Liver (tissue), 9 donors: ENCODE results near the gene INPP5J. TPM values are rescaled to one million over a fixed set of nuclear protein-coding genes. Genes with fewer than 3 reads are reported as not detected.

Source experiments
- DNase-seq: peaks from one replicate; pipeline ENCODE4 v3.0.0-alpha.2; 2017; ENCODE audit warnings: low spot score
- H3K27ac ChIP-seq, 2 donors: one replicate each; pipeline ENCODE4 v1.7.0; 2013; ENCODE audit warnings: inconsistent platforms in 2 of 2, low read length in 2 of 2, control low read depth in 1 of 2, low read depth in 1 of 2, mild to moderate bottlenecking in 1 of 2
- H3K27me3 ChIP-seq, 4 donors: one replicate each; pipeline versions ENCODE4 v1.6.1 to v1.7.0; 2013; ENCODE audit warnings: low read length in 3 of 4, inconsistent platforms in 1 of 4, mild to moderate bottlenecking in 1 of 4, moderate library complexity in 1 of 4; ENCODE audit not compliant: control insufficient read depth in 4 of 4, insufficient read depth in 4 of 4
- H3K36me3 ChIP-seq, 4 donors: one replicate each; pipeline versions ENCODE4 v1.6.1 to v1.7.0; 2013; ENCODE audit warnings: low read length in 3 of 4, mild to moderate bottlenecking in 3 of 4, low read depth in 1 of 4, moderate library complexity in 1 of 4; ENCODE audit not compliant: control insufficient read depth in 4 of 4, insufficient read depth in 3 of 4
- H3K4me1 ChIP-seq, 4 donors: one replicate each; pipeline versions ENCODE4 v1.6.1 to v1.7.0; 2013; ENCODE audit warnings: low read length in 3 of 4, mild to moderate bottlenecking in 3 of 4, moderate library complexity in 1 of 4; ENCODE audit not compliant: control insufficient read depth in 4 of 4, insufficient read depth in 4 of 4
- H3K4me3 ChIP-seq, 3 donors: one replicate each; pipeline versions ENCODE4 v1.6.1 to v1.7.0; 2013; ENCODE audit warnings: low read length in 3 of 3, control low read depth in 1 of 3, low read depth in 1 of 3, mild to moderate bottlenecking in 1 of 3
- H3K9ac ChIP-seq, 2 donors: one replicate each; pipeline ENCODE4 v1.7.0; 2013; ENCODE audit warnings: low read length in 2 of 2, mild to moderate bottlenecking in 2 of 2, moderate library complexity in 2 of 2, control low read depth in 1 of 2, low read depth in 1 of 2
- H3K9me3 ChIP-seq, 4 donors: one replicate each; pipeline versions ENCODE4 v1.6.1 to v1.7.0; 2013; ENCODE audit warnings: low read length in 3 of 4; ENCODE audit not compliant: control insufficient read depth in 4 of 4
- ATF3 ChIP-seq: IDR thresholded peaks from 2 replicates; pipeline ENCODE4 v1.6.1; 2016; ENCODE audit warnings: antibody characterized with exemption
- CTCF ChIP-seq: fragments of 150-350 bp; IDR thresholded peaks from 2 replicates; pipeline ENCODE4 v1.5.1; 2017; ENCODE audit warnings: improper control_type of control experiment, low read depth, low read length; ENCODE audit not compliant: missing input control
- EGR1 ChIP-seq, 2 donors: IDR thresholded peaks; 2 replicates each; pipeline ENCODE4 v1.6.1; 2016 to 2018; ENCODE audit warnings: antibody characterized with exemption in 2 of 2, low read depth in 2 of 2
- FOXA1 ChIP-seq: IDR thresholded peaks from 2 replicates; pipeline ENCODE4 v1.6.1; 2016; ENCODE audit warnings: antibody characterized with exemption
- FOXA2 ChIP-seq: IDR thresholded peaks from 2 replicates; pipeline ENCODE4 v1.6.1; 2016; ENCODE audit warnings: antibody characterized with exemption
- GABPA ChIP-seq, 2 donors: IDR thresholded peaks in 1 of 2; conservative IDR thresholded peaks in 1 of 2; 2 replicates each; pipeline ENCODE4 v1.6.1; 2016; ENCODE audit warnings: antibody characterized with exemption in 2 of 2, mild to moderate bottlenecking in 1 of 2, moderate library complexity in 1 of 2
- HNF4A ChIP-seq, 2 donors: conservative IDR thresholded peaks; 2 replicates each; pipeline ENCODE4 v1.6.1; 2016; ENCODE audit warnings: antibody characterized with exemption in 2 of 2, mild to moderate bottlenecking in 2 of 2
- HNF4G ChIP-seq: IDR thresholded peaks from 2 replicates; pipeline ENCODE4 v1.6.1; 2016; ENCODE audit warnings: antibody characterized with exemption
- JUND ChIP-seq, 2 donors: IDR thresholded peaks; 2 replicates each; pipeline ENCODE4 v1.6.1; 2016; ENCODE audit warnings: antibody characterized with exemption in 2 of 2
- MAX ChIP-seq: IDR thresholded peaks from 2 replicates; pipeline ENCODE4 v1.6.1; 2016; ENCODE audit warnings: antibody characterized with exemption
- NR2F2 ChIP-seq: IDR thresholded peaks from 2 replicates; pipeline ENCODE4 v1.6.1; 2016; ENCODE audit warnings: antibody characterized with exemption
- RAD21 ChIP-seq, 2 donors: IDR thresholded peaks; 2 replicates each; pipeline ENCODE4 v1.6.1; 2016; ENCODE audit warnings: antibody characterized with exemption in 2 of 2, mild to moderate bottlenecking in 2 of 2
- REST ChIP-seq: IDR thresholded peaks from 2 replicates; pipeline ENCODE4 v1.6.1; 2016; ENCODE audit warnings: antibody characterized with exemption, mild to moderate bottlenecking
- RXRA ChIP-seq, 2 donors: IDR thresholded peaks; 2 replicates each; pipeline ENCODE4 v1.6.1; 2017 to 2018; ENCODE audit warnings: antibody characterized with exemption in 2 of 2, mild to moderate bottlenecking in 1 of 2
- SP1 ChIP-seq: IDR thresholded peaks from 2 replicates; pipeline ENCODE4 v1.6.1; 2018; ENCODE audit warnings: antibody characterized with exemption, mild to moderate bottlenecking
- TAF1 ChIP-seq: conservative IDR thresholded peaks from 2 replicates; pipeline ENCODE4 v1.6.1; 2016; ENCODE audit warnings: antibody characterized with exemption, mild to moderate bottlenecking
- YY1 ChIP-seq: IDR thresholded peaks from 2 replicates; pipeline ENCODE4 v1.6.1; 2016; ENCODE audit warnings: antibody characterized with exemption, mild to moderate bottlenecking
- ZBTB33 ChIP-seq: IDR thresholded peaks from 2 replicates; pipeline ENCODE4 v1.6.1; 2016; ENCODE audit warnings: antibody characterized with exemption
- WGBS: extraction: QIAGEN DNeasy Blood & Tissue Kit; methylation state at CpG from one replicate; pipeline ENCODE4 v1.1.7; 2013; 5-methylcytosine and 5-hydroxymethylcytosine counted together
- polyA plus RNA-seq, 2 donors: library from polyadenylated mRNA; stranded (reverse) in 1 of 2; unstranded in 1 of 2; fragments of 200-250 nt in 1 of 2; fragments of >200 nt in 1 of 2; fragmentation: Nextera tagmentation in 1 of 2; extraction: Ambion mirVana in 1 of 2; gene quantifications; one replicate each; pipeline versions ENCODE4 v1.2.1 to v1.2.3, GENCODE V29; 2013 to 2015
- total RNA-seq, 2 donors: library from RNA; depleted of rRNA; stranded (reverse); fragments of >200 nt; gene quantifications; one replicate each; pipeline ENCODE4 v1.2.3, GENCODE V29; 2014
- donor health status: healthy.
- donor health status: healthy.
- donor health status: healthy.
- donor health status: healthy.
- donor health status: healthy.

INPP5J gene
- total and polyA plus RNA-seq, 4 donors: 0.06 to 0.17 (median 0.11) TPM

GRCh38 chr22:31086703-31087330, 35.9 kb upstream of the INPP5J start:
- DNase-seq: peak; percentile 36
- H3K27me3 ChIP-seq: no peaks in the 10 kb centered on the region
- peaks cover 0 to 16% (median 9%) of the 10 kb centered on the region in 4 donors for H3K4me1 ChIP-seq
- no peak overlapping the region for H3K27ac ChIP-seq
- H3K9ac ChIP-seq: no peak overlapping the region
- WGBS: 85% methylated on average over 8 of the region's 8 CpGs
- H3K9me3 ChIP-seq: no peaks in the 10 kb centered on the region
- TF ChIP-seq RXRA (IDR thresholded peaks at IDR 0.05) (no peak), FOXA1 (no peak), ATF3 (no peak), REST (no peak), TAF1 (no peak)
- peaks cover 0 to 3% (median 1%) of the 10 kb centered on the region in 4 donors for H3K36me3 ChIP-seq
- H3K4me3 ChIP-seq: no peak overlapping the region

- Histone ChIP-seq H3K27ac (no peak overlapping the region), H3K27me3 (no peaks in the 10 kb centered on the region), H3K4me3 (no peak overlapping the region), H3K9ac (no peak overlapping the region), H3K36me3 (peaks cover 0 to 3% (median 1%) of the 10 kb centered on the region in 4 donors), H3K9me3 (no peaks in the 10 kb centered on the region), H3K4me1 (peaks cover 0 to 15% (median 8%) of the 10 kb centered on the region in 4 donors)
- DNase-seq: peak; percentile 26
- TF ChIP-seq FOXA2 (no peak), HNF4G (no peak), GABPA (IDR thresholded peaks at IDR 0.05 in 1 of 2, conservative IDR thresholded peaks at IDR 0.05 in 1 of 2) (no peak), SP1 (no peak), RAD21 (IDR thresholded peaks at IDR 0.05) (no peak), TAF1 (no peak), CTCF (no peak), REST (no peak), MAX (no peak), JUND (IDR thresholded peaks at IDR 0.05) (no peak), FOXA1 (no peak), ATF3 (no peak), ZBTB33 (no peak), YY1 (no peak), EGR1 (IDR thresholded peaks at IDR 0.05; ENCODE audit: low read depth in 2 of 2) (no peak), HNF4A (conservative IDR thresholded peaks at IDR 0.05) (no peak), NR2F2 (no peak), RXRA (IDR thresholded peaks at IDR 0.05) (no peak)
- WGBS: 95% methylated on average over 21 of the region's 21 CpGs
Observed at GRCh38 chr22:31087744-31088215, 35.0 kb upstream of the INPP5J start.
